Measurements from ENCODE around the gene CDC23. TPM values are rescaled to one million over a fixed set of nuclear protein-coding genes. Genes with fewer than 3 reads are reported as not detected.

CDC23 gene
- total and polyA plus RNA-seq, 8 donors: 1.2 to 46.3 (median 10.9) TPM

GRCh38 chr5:138188626-138189025 is 24.5 kb downstream of the CDC23 start:
- Histone ChIP-seq H3K9me3 (no peaks in the 10 kb centered on the region), H3K27me3 (no peaks in the 10 kb centered on the region), H3K36me3 (peaks cover 59 to 100% (median 100%) of the 10 kb centered on the region in 4 donors), H3K4me3 (no peak overlapping the region), H3K27ac (no peak overlapping the region), H3K4me1 (no peaks in the 10 kb centered on the region)
- TF ChIP-seq EP300 (IDR thresholded peaks at IDR 0.05) (no peak), POLR2A (IDR thresholded peaks at IDR 0.05) (no peak), POLR2AphosphoS5 (IDR thresholded peaks at IDR 0.05) (no peak), CTCF (IDR thresholded peaks at IDR 0.05) (no peak)
- WGBS, 5 donors: 73 to 91% (median 88%) methylated on average over 3 of the region's 3 CpGs
- DNase-seq: no peak
- intact Hi-C loops (cut with DNase I; ENCODE audit: low total_unique reads): no loop called here

GRCh38 chr5:138186002-138186447 is 27.1 kb downstream of the CDC23 start:
- WGBS, 5 donors: 80 to 90% (median 86%) methylated on average over 2 of the region's 2 CpGs
- peaks cover 33 to 86% (median 76%) of the 10 kb centered on the region in 4 donors for H3K36me3 ChIP-seq
- no peak for DNase-seq
- H3K4me3 ChIP-seq: no peak overlapping the region
- no peak overlapping the region for H3K27ac ChIP-seq
- intact Hi-C loops (cut with DNase I; ENCODE audit: low total_unique reads): no loop called here
- H3K27me3 ChIP-seq: no peaks in the 10 kb centered on the region
- TF ChIP-seq CTCF (IDR thresholded peaks at IDR 0.05) (no peak), POLR2A (IDR thresholded peaks at IDR 0.05) (no peak), EP300 (IDR thresholded peaks at IDR 0.05) (no peak), POLR2AphosphoS5 (IDR thresholded peaks at IDR 0.05) (no peak)
- H3K9me3 ChIP-seq: no peaks in the 10 kb centered on the region
- H3K4me1 ChIP-seq: no peaks in the 10 kb centered on the region

- H3K4me1 ChIP-seq: peaks cover 9 to 17% (median 13%) of the 10 kb centered on the region in 4 donors
- H3K27ac ChIP-seq: no peak overlapping the region
- 92 to 96% (median 93%) methylated on average over 6 of the region's 6 CpGs for WGBS, 5 donors
- no peak for TF ChIP-seq POLR2AphosphoS5 (IDR thresholded peaks at IDR 0.05)
- no peak for TF ChIP-seq EP300 (IDR thresholded peaks at IDR 0.05)
- TF ChIP-seq POLR2A (IDR thresholded peaks at IDR 0.05): no peak
- no peak for TF ChIP-seq CTCF (IDR thresholded peaks at IDR 0.05)
- DNase-seq: no peak
- H3K4me3 ChIP-seq: no peak overlapping the region
- H3K27me3 ChIP-seq: no peaks in the 10 kb centered on the region
- intact Hi-C loops (cut with DNase I; ENCODE audit: low total_unique reads): no loop called here
- peaks cover 8 to 54% (median 43%) of the 10 kb centered on the region in 4 donors for H3K36me3 ChIP-seq
- H3K9me3 ChIP-seq: no peaks in the 10 kb centered on the region
Observed at GRCh38 chr5:138182808-138183207, 30.3 kb downstream of the CDC23 start.

- Histone ChIP-seq H3K27ac (no peak overlapping the region), H3K27me3 (no peaks in the 10 kb centered on the region), H3K9me3 (no peaks in the 10 kb centered on the region), H3K4me3 (no peak overlapping the region), H3K36me3 (peaks cover 10 to 48% (median 36%) of the 10 kb centered on the region in 4 donors), H3K4me1 (peaks cover 16 to 36% (median 29%) of the 10 kb centered on the region in 4 donors)
- TF ChIP-seq POLR2AphosphoS5 (IDR thresholded peaks at IDR 0.05) (no peak), POLR2A (IDR thresholded peaks at IDR 0.05) (no peak), CTCF (IDR thresholded peaks at IDR 0.05) (no peak), EP300 (IDR thresholded peaks at IDR 0.05) (no peak)
- intact Hi-C loops (cut with DNase I; ENCODE audit: low total_unique reads): no loop called here
- DNase-seq: no peak
- WGBS, 5 donors: 90 to 96% (median 94%) methylated on average over 5 of the region's 5 CpGs
Observed at GRCh38 chr5:138180841-138181240, 32.3 kb downstream of the CDC23 start.
